HEK293 (cell line): ENCODE data around the gene FADD.

Experiments
- CTCF ChIA-PET: fragments of 350-600 bp; formaldehyde crosslinking; extraction: SDS; loops from one replicate; lab custom pipeline; 2021; ENCODE audit warnings: antibody characterized with exemption; lab: Yijun Ruan, JAX
- POLR2A ChIA-PET: fragments of 300-600 bp; formaldehyde crosslinking; extraction: SDS; loops from one replicate; lab custom pipeline; 2020; ENCODE audit warnings: antibody characterized with exemption, inconsistent platforms; lab: Yijun Ruan, JAX
- H3K27ac ChIP-seq: fragments of 200-500 bp; sonication (Bioruptor generic); 2 replicates; pipeline ENCODE4 v1.5.1; 2014; ENCODE audit warnings: low read depth, low read length, control low read depth, inconsistent platforms; ENCODE audit errors: extremely low read depth
- H3K36me3 ChIP-seq, 2 experiments: fragments of 200-500 bp in 1 of 2; sonication (Bioruptor generic) in 1 of 2; 1 replicate in 1 of 2; 2 replicates in 1 of 2; pipeline ENCODE4 v1.5.1; 2014 to 2017; ENCODE audit warnings: inconsistent platforms in 2 of 2, low read length in 2 of 2; ENCODE audit not compliant: control insufficient read depth in 2 of 2, insufficient read depth in 1 of 2
- H3K4me1 ChIP-seq: fragments of 200-500 bp; sonication (Bioruptor generic); 2 replicates; pipeline ENCODE4 v1.5.1; 2014; ENCODE audit warnings: mild to moderate bottlenecking, low read length, inconsistent platforms; ENCODE audit not compliant: control insufficient read depth, insufficient read depth
- H3K4me3 ChIP-seq: 2 replicates; pipeline ENCODE4 v1.5.1; 2011; ENCODE audit warnings: low read depth, mild to moderate bottlenecking, control low read depth, low read length, moderate library complexity
- H3K9me3 ChIP-seq: fragments of 200-500 bp; sonication (Bioruptor generic); 2 replicates; pipeline ENCODE4 v1.5.1; 2014; ENCODE audit warnings: low read depth, low read length, inconsistent platforms; ENCODE audit not compliant: control insufficient read depth, insufficient read depth
- CTCF ChIP-seq: fragments of 450-650 bp; formaldehyde crosslinking; IDR thresholded peaks from 2 replicates; pipeline ENCODE4 v1.5.1; 2016; ENCODE audit warnings: missing biosample characterization, missing genetic modification characterization
- HOXC10 ChIP-seq: sonication (generic); formaldehyde crosslinking; IDR thresholded peaks from 2 replicates; pipeline ENCODE4 v1.8.1; 2023; ENCODE audit warnings: mild to moderate bottlenecking, missing genetic modification reagents
- KLF16 ChIP-seq: fragments of 450-650 bp; formaldehyde crosslinking; IDR thresholded peaks from 2 replicates; pipeline ENCODE4 v1.5.1; 2017; ENCODE audit warnings: missing biosample characterization, missing genetic modification characterization
- ZFP69B ChIP-seq: fragments of 450-650 bp; formaldehyde crosslinking; IDR thresholded peaks from 2 replicates; pipeline ENCODE4 v1.5.1; 2016; ENCODE audit warnings: missing biosample characterization, missing genetic modification characterization
- ZNF274 ChIP-seq, 2 experiments: fragments of 200-500 bp in 1 of 2; fragments of 450-650 bp in 1 of 2; sonication (Bioruptor generic) in 1 of 2; formaldehyde crosslinking in 1 of 2; IDR thresholded peaks; 2 replicates each; pipeline versions ENCODE4 v1.5.1 to v1.6.1; 2014 to 2016; ENCODE audit warnings: borderline replicate concordance in 1 of 2, inconsistent platforms in 1 of 2, low read length in 1 of 2, missing biosample characterization in 1 of 2, missing genetic modification characterization in 1 of 2
- ZNF521 ChIP-seq: fragments of 450-650 bp; formaldehyde crosslinking; IDR thresholded peaks from 2 replicates; pipeline ENCODE4 v1.5.1; 2017; ENCODE audit warnings: missing biosample characterization, mild to moderate bottlenecking, missing genetic modification characterization
- ZNF529 ChIP-seq: fragments of 450-650 bp; formaldehyde crosslinking; IDR thresholded peaks from 2 replicates; pipeline ENCODE4 v1.5.1; 2017; ENCODE audit warnings: missing genetic modification characterization, missing biosample characterization; ENCODE audit not compliant: insufficient replicate concordance
- ZNF585B ChIP-seq: fragments of 450-650 bp; formaldehyde crosslinking; IDR thresholded peaks from 2 replicates; pipeline ENCODE4 v1.5.1; 2016; ENCODE audit warnings: missing biosample characterization, missing genetic modification characterization
- ZNF623 ChIP-seq: fragments of 450-650 bp; formaldehyde crosslinking; IDR thresholded peaks from 2 replicates; pipeline ENCODE4 v1.5.1; 2016; ENCODE audit warnings: missing biosample characterization, missing genetic modification characterization
- ZNF768 ChIP-seq: fragments of 450-650 bp; formaldehyde crosslinking; IDR thresholded peaks from 2 replicates; pipeline ENCODE4 v1.5.1; 2018; ENCODE audit warnings: missing biosample characterization, mild to moderate bottlenecking, missing genetic modification characterization
- ZNF843 ChIP-seq: fragments of 450-650 bp; formaldehyde crosslinking; IDR thresholded peaks from 2 replicates; pipeline ENCODE4 v1.5.1; 2016; ENCODE audit warnings: missing biosample characterization, missing genetic modification characterization
- ZSCAN30 ChIP-seq: fragments of 450-650 bp; IDR thresholded peaks from 2 replicates; pipeline ENCODE4 v1.5.1; 2018; ENCODE audit warnings: missing biosample characterization, mild to moderate bottlenecking, missing genetic modification characterization, moderate library complexity
- TF ChIP-seq, protein P1 (sequence below): fragments of 450-650 bp; formaldehyde crosslinking; IDR thresholded peaks from 2 replicates; pipeline ENCODE4 v1.5.1; 2016; ENCODE audit warnings: missing biosample characterization, missing genetic modification characterization, low read depth

The FADD gene

GRCh38 chr11:70174547-70175235, 28.4 kb upstream of the FADD start:
- H3K4me1 ChIP-seq, result no peaks in the 10 kb centered on the region
- TF ChIP-seq ZNF274 (IDR thresholded peaks at IDR 0.05; ENCODE audit: low read length) (no peak), ZNF274 (tag by site-specific recombination; IDR thresholded peaks at IDR 0.05; ENCODE audit: borderline replicate concordance) (no peak), ZNF521 (no peak), ZNF843 (no peak), ZNF585B (tag by site-specific recombination) (no peak), ZNF768 (tag by site-specific recombination) (no peak), ZNF623 (tag by site-specific recombination) (no peak)
- TF ChIP-seq, protein P1, sequence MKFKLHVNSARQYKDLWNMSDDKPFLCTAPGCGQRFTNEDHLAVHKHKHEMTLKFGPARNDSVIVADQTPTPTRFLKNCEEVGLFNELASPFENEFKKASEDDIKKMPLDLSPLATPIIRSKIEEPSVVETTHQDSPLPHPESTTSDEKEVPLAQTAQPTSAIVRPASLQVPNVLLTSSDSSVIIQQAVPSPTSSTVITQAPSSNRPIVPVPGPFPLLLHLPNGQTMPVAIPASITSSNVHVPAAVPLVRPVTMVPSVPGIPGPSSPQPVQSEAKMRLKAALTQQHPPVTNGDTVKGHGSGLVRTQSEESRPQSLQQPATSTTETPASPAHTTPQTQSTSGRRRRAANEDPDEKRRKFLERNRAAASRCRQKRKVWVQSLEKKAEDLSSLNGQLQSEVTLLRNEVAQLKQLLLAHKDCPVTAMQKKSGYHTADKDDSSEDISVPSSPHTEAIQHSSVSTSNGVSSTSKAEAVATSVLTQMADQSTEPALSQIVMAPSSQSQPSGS, result no peak
- TF ChIP-seq, all 188 proteins: peak for 0
- Histone ChIP-seq H3K27ac (no peak overlapping the region), H3K9me3 (no peaks in the 10 kb centered on the region), H3K4me3 (no peak overlapping the region), H3K36me3 (no peaks in the 10 kb centered on the region)
- POLR2A ChIA-PET, result interaction anchor here (0.6 kb wide), 1 partner anchor 1836 kb away, joined by 3 read pairs; no protein-coding TSS in a partner anchor
- CTCF ChIA-PET, result interaction anchor here (0.7 to 1.7 kb wide), 5 partner anchors 17 to 1202 kb away, joined by 3 to 9 read pairs (median 4); no protein-coding TSS in a partner anchor

DNA sequence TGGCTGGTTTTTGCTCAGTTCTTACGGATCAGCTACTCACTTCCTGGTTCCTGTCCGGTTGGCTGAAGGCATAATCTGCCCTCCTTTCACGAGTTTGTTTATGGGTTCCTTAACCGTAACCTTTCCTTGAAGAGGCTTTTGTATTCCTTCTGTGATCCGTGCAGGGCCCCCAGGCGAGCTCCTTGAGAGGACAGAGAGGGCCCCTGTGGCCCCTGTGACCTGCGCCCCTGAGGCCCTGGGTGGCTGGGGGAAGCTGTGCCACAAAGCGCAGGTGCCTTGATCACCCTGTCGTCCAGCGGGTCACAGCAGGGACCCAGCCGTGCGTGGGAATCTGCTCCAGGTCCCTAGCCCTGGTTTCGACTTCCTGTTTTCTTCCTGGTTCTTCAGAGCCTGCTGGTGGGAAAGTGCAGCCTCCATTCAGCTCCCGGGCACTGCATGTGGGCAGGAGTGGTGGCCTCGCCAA, 27.8 kb upstream of the FADD start:
- CTCF ChIA-PET, result interaction anchor here (0.8 to 1.7 kb wide), 3 partner anchors 17 to 256 kb away, joined by 4 to 9 read pairs (median 7); no protein-coding TSS in a partner anchor
- POLR2A ChIA-PET, result no interaction called here
- TF ChIP-seq ZFP69B (tag by site-specific recombination) (no peak), HOXC10 (CRISPR knock-in tag) (no peak), ZSCAN30 (tag by site-specific recombination) (no peak)
- TF ChIP-seq, all 188 proteins: peak for 0

DNA sequence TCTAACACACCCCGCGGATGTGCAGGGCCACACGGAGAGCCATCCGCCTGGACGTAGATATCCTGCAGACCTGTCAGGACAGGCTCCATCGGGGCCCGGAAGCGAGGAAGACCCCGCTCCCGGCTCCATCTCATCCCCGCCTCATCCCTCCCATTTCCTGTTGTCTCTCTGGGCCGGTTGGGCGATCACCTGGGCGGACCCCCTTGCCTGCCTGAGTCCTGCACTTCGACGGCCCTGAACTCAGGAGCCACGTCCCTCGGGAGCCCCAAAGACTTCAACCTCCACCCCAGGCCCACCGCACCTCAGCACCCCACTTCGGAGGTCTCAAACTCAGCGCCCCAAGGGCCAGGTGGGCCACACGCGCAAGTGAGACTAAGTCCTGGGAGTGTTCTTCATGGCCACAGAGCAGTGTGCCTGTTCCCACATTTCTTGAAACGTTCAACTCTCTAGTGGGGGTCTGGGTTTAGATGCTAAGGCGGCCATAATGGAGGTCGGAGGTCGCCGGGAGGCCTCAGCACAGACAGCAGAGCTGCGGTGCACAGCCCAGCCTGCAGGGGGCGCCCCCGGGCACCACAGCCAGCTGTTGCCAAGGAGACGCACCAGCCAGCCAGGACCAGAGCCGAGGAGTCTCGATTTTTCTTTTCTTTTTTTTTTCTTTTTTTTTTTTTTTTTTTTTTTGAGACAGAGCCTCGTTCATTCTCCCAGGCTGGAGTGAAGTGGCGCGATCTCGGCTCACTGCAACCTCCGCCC, 26.0 kb upstream of the FADD start:
- H3K9me3 ChIP-seq, result no peaks in the 10 kb centered on the region
- TF ChIP-seq KLF16 (tag by site-specific recombination), result no peak
- TF ChIP-seq ZNF529 (tag by site-specific recombination), result no peak
- TF ChIP-seq CTCF (tag by site-specific recombination), result peak; percentile 36; the same call in 1 of the 2 replicates
- no peak overlapping the region for H3K4me3 ChIP-seq
- H3K4me1 ChIP-seq, result no peaks in the 10 kb centered on the region
- ChIA-PET POLR2A (no interaction called here), CTCF (interaction anchor here (0.7 to 1.7 kb wide), 9 partner anchors 10 to 262 kb away, joined by 3 to 6 read pairs (median 3); no protein-coding TSS in a partner anchor)
- no peaks in the 10 kb centered on the region for H3K36me3 ChIP-seq
- no peak overlapping the region for H3K27ac ChIP-seq

More for the DNA sequence above, 27.8 kb upstream of the FADD start:
- Histone ChIP-seq H3K4me1 (no peaks in the 10 kb centered on the region), H3K4me3 (no peak overlapping the region), H3K27ac (no peak overlapping the region), H3K36me3 (no peaks in the 10 kb centered on the region), H3K9me3 (no peaks in the 10 kb centered on the region)
